WTC11 (cell line): Measurements from ENCODE around the gene POLR3GL.

ENCODE experiments used
- FOXJ3 ChIP-seq: sonication (generic); formaldehyde crosslinking; IDR thresholded peaks from 2 replicates; pipeline ENCODE4 v1.9.0; 2021; ENCODE audit warnings: missing genetic modification reagents, mild to moderate bottlenecking, borderline replicate concordance
- NFYB ChIP-seq: sonication (generic); formaldehyde crosslinking; conservative IDR thresholded peaks from 2 replicates; pipeline ENCODE4 v1.8.0; 2022; ENCODE audit warnings: low read depth, missing genetic modification reagents
- ZNF423 ChIP-seq: fragments of 250-450 bp; sonication (Bioruptor Pico); IDR thresholded peaks from 2 replicates; pipeline ENCODE4 v2.1.2; 2022; ENCODE audit warnings: mild to moderate bottlenecking, moderate library complexity
- TF ChIP-seq, protein P1 (sequence below): fragments of 200-600 bp; IDR thresholded peaks from 2 replicates; pipeline ENCODE4 v1.8.0; 2022; ENCODE audit warnings: antibody characterized with exemption

DNA sequence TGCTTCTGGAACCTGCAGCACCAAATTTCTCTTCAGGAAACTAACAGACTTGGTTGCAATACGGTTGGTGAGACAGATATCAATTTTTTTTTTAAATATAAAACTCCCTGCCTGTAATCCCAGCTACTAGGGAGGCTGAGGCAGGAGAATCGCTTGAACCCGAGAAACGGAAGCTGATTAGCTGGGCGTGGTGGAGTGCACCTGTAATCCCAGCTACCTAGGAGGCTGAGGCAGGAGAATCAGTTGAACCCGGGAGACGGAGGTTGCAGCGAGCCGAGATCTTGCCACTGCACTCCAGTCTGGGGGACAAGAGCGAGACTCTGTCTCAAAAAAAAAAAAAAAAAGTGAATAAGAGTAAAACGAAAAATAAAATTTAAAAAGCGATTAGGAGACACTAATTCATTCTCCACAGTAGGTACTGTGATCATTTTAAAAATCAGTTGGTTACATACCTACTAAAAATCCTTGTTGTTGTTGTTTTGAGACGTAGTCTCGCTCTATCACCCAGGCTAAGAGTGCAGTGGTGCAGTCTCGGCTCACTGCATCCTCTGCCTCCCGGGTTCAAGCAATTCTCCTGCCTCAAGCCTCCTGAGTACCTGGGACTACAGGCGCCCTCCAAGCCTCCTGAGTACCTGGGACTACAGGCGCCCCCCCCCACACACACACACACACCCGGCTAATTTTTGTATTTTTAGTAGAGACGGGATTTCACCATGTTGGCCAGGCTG is 36.4 kb upstream of the POLR3GL start:
- TF ChIP-seq, protein P1, sequence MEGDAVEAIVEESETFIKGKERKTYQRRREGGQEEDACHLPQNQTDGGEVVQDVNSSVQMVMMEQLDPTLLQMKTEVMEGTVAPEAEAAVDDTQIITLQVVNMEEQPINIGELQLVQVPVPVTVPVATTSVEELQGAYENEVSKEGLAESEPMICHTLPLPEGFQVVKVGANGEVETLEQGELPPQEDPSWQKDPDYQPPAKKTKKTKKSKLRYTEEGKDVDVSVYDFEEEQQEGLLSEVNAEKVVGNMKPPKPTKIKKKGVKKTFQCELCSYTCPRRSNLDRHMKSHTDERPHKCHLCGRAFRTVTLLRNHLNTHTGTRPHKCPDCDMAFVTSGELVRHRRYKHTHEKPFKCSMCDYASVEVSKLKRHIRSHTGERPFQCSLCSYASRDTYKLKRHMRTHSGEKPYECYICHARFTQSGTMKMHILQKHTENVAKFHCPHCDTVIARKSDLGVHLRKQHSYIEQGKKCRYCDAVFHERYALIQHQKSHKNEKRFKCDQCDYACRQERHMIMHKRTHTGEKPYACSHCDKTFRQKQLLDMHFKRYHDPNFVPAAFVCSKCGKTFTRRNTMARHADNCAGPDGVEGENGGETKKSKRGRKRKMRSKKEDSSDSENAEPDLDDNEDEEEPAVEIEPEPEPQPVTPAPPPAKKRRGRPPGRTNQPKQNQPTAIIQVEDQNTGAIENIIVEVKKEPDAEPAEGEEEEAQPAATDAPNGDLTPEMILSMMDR = no peak
- TF ChIP-seq FOXJ3 (CRISPR knock-in tag) (no peak), ZNF423 (CRISPR knock-in tag) (no peak), NFYB (CRISPR knock-in tag) (no peak)
